GM19025 (cell line): ENCODE results near the gene STEAP3.
A peak's percentile ranks its signal among the peaks of the same experiment; 100 is the strongest.

ENCODE experiments used
- ATAC-seq: cut with Tn5 transposase; IDR thresholded peaks from one replicate; pipeline ENCODE4 v1.9.1; 2021; ENCODE audit warnings: mild to moderate bottlenecking, low read depth, moderate library complexity; ENCODE audit not compliant: unreplicated experiment

Gene STEAP3

DNA sequence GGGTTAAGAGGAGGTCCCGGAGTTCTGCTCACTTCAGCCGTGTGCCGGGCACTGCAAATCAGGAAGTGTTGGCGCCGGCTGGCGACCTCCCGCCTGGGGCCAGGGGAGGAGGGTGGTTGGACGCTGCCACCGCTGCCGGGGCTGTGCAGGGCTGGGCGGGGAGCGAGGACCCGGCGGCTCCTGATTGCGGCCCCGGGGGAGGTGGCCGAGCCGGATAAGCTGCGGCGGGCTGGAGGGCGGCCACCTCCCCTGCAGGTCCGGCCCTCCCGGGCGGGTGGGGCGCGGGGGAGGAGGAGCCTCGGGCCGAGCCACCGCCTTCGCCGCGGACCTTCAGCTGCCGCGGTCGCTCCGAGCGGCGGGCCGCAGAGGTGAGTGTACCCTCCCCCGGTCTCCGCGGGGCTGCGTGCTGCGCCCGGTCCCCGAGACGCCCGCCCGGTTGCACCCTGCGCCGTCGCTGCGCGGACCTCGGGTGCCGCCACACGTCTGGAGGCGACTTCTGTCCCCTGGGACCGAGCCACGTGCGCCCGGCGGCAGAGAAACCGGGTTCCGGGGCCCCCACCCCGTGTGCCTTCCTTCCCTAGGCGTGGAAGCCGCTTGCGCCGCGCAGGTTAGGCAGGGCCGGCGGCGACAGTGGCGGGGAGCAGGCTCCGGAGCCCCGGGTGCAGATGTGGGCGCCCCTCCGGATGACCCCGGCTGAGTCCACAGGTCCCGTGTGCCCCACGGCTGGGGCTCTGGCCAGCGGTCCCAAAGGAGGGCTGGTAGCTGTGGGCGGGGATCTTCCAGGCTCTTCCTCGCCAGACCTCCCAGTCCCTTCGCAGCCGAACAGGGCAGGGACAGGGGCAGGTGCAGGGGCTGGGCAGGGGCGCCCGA, at the start of gene STEAP3:
Gene STEAP3, plus strand, starts transcription at position 314 of the 870 bp plus-strand sequence. CDS start 7,179 bp downstream, outside the sequence.
- peak; percentile 85 for ATAC-seq

DNA sequence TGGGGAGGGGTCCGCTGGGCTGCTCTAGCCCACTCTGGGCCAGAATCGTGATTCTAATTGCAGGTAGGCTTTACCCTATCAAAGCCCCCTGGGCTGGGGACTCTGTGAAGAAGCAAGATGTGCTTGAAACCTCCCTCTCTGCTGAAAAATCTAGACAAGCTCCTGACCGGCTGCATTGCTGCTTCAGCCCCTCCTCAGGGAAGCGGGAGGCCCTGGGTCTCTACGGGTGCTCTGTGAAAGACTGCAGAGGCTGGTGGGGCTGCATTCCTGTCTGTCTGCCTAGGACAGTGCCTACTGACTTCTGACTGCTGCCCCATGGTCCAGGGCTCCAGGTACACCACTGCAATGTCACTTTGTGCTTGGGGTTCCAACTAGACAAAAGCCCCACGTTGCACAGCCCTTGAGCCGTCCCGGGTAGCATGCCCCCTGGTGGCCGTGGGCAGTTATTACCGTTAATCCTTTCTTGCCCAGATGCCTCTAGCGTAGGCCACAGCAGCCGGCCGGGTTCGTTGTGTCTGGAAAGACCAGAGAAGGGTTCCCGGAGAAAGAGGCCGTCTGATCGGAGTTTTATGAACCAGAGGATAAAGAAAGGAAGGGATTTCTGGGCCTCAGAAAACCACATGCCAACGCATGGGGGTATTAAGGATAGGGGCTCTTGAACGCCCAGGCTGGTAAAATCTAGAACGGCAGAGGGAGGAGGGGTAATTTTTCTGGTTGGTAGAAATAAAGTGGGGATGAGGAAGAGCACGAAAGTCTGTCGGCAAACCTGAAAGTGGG, 49.2 kb upstream of the STEAP3 start:
- no peak for ATAC-seq

DNA sequence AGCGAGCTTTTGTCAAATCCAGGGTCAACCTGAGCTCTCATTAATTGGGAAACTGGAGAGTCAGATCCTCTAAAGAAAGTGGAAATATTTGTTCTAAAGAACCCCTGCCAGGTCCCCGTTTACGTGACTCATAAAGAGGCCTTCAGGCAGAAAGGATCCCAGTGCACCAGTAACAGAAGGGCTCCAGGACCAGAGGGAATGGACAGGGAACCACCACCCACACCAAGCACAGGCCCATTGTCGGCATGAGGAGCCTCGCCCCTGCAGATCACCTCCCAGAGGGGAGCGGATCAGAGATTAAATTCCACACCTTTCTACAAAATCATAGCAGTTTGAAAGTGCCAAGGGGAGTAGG, 48.7 kb upstream of the STEAP3 start:
- ATAC-seq, result no peak

GRCh38 chr2:119175517-119175916, 48.1 kb upstream of the STEAP3 start:
- no peak for ATAC-seq

- no peak for ATAC-seq
Observed at GRCh38 chr2:119177171-119177837, 46.3 kb upstream of the STEAP3 start.

DNA sequence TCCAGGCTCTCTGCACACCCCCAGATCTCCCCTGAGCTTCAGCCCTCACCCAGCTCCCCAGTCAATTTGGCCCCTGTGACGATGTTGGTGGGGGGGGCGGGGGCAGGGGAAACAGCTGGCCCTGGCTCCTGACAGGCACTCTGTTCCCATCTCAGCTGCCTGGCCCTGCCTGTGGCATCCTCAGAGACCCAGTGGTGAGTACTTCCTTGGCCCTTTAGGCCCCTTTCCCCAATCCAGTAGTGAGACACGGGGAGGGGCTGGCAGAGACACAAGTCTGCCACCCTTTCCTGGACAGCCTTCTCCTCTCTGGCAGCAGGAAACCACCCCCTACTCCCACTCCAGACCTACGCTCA, 45.8 kb upstream of the STEAP3 start:
- no peak for ATAC-seq

GRCh38 chr2:119178776-119179175, 44.9 kb upstream of the STEAP3 start:
- no peak for ATAC-seq

- ATAC-seq, result no peak
Observed at GRCh38 chr2:119179202-119179601, 44.4 kb upstream of the STEAP3 start.

DNA sequence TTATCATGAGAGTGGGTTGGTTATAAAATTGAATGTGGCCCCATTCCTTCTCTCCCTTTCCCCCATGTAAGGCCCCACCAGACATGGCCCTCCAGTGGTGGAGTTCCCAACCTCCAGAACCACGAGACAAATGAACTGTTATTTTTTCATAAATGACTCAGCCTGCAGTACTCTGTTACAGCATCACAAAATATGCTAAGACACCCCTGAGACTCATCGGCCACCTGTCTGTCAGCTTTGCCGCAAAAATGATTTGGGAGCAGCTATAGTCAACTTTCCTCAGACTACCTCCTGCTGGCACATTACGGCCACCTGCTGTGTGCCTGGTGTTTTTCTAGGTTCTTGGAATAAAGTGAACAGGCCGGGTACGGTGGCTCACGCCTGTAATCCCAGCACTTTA, 43.6 kb upstream of the STEAP3 start:
- ATAC-seq, result no peak

- no peak for ATAC-seq
Observed at GRCh38 chr2:119180892-119181291, 42.7 kb upstream of the STEAP3 start.

DNA sequence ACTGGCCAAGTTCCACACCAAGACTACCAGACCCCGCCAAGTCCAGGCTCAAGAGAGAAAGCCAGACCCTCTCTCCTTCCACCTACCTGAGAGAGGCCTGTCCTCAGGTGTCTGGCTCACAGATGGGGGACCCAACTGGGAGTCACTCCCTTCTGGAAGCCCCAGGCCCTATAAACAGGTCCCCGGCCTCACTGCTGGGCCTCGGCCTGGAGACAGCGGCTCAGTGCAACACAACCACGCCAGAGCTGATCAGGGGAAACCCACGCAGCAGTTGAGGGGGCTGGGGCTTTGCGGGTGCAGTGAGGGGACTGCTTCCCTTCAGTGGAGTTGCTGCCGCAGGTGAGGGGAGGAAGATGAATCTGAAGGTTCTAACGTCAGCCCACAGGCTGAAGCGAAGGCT, 42.2 kb upstream of the STEAP3 start:
- no peak for ATAC-seq

DNA sequence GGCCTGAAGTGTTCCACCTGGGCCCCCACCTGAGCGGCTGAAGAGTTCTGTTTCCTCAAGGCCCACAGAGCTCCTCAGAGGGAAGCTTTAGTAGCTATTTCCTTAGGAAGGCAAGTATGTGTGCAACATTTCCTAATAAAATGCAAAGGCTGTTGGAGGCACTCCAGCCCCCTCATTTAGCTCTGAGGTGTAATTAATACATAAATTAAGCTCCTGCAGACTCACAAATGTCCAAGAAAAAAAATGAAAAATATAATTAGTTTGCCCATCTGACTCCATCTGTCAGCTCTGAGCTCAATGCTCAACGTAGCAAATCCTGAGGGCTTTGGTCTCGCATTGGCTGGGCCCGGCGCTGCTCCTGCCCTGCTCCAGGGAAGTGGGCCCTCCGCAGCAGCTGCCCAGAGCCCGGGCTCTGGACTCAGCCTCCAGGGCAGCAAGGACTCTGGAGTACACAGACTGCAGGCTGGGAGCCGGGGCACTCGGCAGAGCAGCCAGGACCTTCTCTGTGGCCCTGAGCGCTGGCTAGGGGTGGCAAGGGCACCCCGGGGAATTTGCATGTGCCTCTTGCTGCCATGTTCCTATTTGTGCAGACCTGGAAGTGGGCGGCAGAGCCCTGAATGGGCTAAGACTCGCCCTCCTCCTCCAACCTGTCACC, 41.7 kb upstream of the STEAP3 start:
- ATAC-seq, result no peak

- ATAC-seq, result no peak
Observed at GRCh38 chr2:119184512-119184911, 39.1 kb upstream of the STEAP3 start.

GRCh38 chr2:119190321-119191111, 33.1 kb upstream of the STEAP3 start:
- no peak for ATAC-seq

- ATAC-seq, result no peak
Observed at GRCh38 chr2:119192893-119193292, 30.7 kb upstream of the STEAP3 start.

- no peak for ATAC-seq
Observed at GRCh38 chr2:119195001-119195400, 28.6 kb upstream of the STEAP3 start.

DNA sequence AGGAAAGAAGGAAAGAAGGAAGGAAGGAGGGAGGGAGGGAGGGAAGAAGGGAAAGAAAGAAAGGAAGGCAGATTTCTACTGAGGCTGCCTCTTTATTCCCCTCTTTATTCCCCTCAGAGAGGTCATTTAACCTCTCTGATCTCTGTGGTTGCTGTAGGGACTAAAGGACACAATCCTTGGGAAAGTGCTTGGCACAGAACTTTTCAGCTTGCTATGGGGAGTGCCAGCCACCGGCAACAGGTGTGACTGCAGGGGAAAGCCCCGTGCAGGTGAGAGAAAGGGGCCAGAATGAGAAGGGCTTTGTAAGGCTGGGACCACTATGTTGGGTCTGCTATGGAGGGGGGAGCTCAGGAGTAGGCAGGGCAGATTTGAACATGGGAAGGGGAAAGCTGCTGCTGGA, 27.7 kb upstream of the STEAP3 start:
- no peak for ATAC-seq

DNA sequence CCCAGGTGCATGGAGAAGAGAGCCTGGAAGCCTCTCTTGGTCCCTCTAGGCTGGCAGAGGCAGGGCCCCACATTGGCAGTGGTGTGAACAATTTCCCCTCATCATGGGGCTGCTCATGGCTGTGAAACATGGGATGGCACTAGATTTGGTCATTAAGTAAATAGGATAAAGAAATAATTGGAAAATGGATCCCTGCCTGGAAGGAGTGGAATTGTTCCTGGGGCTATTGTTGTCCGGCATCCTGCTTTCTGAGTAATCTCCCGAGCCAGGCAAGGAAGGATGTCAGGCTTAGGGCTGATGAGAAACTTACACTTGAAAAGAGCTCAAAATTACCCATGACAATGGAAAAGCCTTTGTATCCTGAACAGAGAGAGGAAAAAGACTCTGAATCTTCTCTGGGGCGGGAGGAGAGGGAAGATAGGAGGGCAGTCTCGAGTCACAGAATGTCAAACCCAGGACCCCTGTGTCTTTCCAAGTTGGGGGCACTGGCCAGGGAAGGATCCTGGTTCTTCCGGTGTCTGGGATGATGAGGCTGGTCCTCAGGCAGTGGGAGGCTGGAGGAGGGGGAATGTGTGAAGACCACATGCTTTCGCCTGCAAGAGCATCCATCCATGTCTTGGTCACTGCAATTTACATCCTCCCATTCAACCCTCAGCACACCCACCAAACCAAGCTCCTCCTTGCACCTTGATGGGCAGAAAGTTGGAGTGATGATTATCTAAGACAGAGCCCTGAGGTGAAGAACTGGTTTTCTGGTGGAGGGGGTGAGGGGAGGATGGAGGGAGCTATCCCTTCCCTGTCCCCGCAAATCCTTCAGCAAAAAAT, 27.1 kb upstream of the STEAP3 start:
- no peak for ATAC-seq

DNA sequence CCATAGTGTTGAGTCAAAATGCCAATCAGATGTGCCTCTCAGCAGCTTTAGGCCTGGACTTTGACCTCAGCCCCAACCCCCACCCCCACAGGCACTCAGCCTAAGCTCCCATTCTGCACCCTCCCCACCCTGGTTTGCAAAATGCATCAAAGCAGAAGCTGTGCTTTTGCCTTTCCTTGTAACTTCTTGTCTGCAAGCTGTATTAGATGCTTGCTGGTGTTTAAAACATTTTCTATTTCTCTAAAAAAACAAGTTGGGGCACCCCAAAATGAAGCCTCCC, 26.6 kb upstream of the STEAP3 start:
- no peak for ATAC-seq
